ENCODE data around the gene UROC1.

The UROC1 gene

GRCh38 chr3:126555795-126556636, 38.4 kb upstream of the UROC1 start:
- TF ChIP-seq, protein P1, sequence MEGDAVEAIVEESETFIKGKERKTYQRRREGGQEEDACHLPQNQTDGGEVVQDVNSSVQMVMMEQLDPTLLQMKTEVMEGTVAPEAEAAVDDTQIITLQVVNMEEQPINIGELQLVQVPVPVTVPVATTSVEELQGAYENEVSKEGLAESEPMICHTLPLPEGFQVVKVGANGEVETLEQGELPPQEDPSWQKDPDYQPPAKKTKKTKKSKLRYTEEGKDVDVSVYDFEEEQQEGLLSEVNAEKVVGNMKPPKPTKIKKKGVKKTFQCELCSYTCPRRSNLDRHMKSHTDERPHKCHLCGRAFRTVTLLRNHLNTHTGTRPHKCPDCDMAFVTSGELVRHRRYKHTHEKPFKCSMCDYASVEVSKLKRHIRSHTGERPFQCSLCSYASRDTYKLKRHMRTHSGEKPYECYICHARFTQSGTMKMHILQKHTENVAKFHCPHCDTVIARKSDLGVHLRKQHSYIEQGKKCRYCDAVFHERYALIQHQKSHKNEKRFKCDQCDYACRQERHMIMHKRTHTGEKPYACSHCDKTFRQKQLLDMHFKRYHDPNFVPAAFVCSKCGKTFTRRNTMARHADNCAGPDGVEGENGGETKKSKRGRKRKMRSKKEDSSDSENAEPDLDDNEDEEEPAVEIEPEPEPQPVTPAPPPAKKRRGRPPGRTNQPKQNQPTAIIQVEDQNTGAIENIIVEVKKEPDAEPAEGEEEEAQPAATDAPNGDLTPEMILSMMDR (IDR thresholded peaks at IDR 0.05; ENCODE audit: low read depth, low read length) = no peak
- DNase-seq (ENCODE audit: low read depth in 2 of 2) = no peak
- H3K4me3 ChIP-seq (replicated peaks in 1 of 2; ENCODE audit: low read depth in 2 of 2, low read length in 2 of 2) = no peak overlapping the region

DNA sequence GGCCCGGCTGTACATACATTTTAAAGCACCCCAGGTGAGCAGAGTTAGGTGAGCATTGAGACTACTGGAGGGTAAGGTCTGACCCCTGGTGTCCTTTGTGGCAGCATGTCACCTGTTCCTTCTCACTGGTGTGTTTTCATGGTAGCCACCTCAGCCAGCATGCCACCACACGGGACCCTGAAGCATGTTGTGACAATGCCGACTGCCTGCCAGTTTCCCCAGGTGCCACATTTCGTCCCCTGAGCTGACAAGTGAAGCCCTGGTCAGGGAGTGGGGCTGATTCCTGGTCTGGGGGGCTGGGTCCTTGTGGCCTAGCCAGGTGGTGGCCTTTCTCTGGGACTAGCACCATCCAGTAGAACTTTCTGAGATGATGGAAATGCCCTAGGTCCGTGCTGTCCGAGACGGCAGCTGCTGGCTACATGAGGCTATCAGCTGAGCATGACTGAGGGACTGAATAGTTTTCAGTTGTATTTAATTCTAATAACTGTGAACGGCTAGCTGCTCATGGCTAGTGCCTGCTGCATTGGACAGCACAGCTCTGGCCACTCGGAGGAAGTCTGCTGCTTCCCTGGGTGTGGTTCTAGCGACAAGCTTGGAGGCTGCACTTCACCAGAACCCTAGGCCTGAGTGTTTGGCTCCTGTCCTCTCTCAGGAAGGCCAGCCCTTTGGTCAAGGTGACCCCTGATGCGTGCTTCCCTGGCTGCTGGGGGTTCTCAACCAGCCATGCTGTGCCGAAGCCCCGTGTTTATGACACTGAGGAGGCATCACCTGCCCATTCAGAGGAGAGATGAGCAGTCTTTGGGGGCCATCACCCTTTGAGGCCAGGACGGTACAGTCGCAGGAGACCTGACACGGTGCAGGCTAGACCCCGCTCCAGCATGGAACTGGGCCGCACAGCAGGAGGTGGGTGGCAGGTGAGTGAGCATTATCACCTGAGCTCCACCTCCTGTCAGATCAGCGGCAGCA, 37.3 kb upstream of the UROC1 start:
- TF ChIP-seq, protein P1 (IDR thresholded peaks at IDR 0.05; ENCODE audit: low read depth, low read length) = no peak
- no peak for DNase-seq (ENCODE audit: low read depth in 2 of 2)
- H3K4me3 ChIP-seq (replicated peaks in 1 of 2; ENCODE audit: low read depth in 2 of 2, low read length in 2 of 2) = no peak overlapping the region

DNA sequence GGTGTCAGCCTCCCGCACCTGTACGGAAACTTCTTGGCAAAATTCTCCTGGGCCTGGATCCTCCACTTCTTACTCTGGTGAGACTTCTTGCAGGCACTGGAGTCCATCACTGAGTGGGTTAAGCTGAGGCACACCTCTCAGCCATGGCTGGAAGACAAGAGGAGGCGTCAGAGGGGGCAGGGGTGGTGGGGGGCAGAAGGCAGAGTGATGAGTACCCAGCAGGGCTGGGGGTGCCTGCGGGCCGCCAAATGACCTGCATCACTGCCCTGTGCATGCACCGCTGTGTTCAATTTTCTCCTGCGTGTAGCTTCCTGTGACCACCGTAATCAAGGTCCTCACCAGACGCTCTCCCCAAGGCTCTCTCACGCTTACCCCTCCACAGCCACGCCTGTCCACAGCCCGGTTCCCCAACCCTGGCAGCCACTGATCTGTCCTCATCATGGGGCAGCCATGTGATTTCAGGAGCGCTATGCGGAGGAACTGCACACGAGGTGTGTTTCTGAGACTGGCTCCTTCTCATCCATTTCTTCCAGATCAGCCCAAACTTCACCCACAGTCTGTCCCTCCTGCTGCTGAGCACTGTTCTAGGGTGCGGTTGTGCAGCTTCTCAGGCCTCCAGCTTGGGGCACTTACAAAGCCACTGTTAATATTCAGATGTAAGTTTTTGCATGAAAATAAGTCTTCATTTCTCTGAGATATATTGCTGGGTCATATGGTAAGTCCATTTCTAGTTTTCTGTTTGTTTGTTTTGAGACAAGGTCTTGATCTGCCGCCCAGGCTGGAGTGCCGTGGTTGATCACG, 35.9 kb upstream of the UROC1 start:
- no peak overlapping the region for H3K4me3 ChIP-seq (replicated peaks in 1 of 2; ENCODE audit: low read depth in 2 of 2, low read length in 2 of 2)
- TF ChIP-seq, protein P1 (IDR thresholded peaks at IDR 0.05; ENCODE audit: low read depth, low read length) = no peak
- DNase-seq (ENCODE audit: low read depth in 2 of 2) = no peak

GRCh38 chr3:126552688-126553283, 35.2 kb upstream of the UROC1 start:
- H3K4me3 ChIP-seq (replicated peaks in 1 of 2; ENCODE audit: low read depth in 2 of 2, low read length in 2 of 2) = no peak overlapping the region
- no peak for DNase-seq (ENCODE audit: low read depth in 2 of 2)
- TF ChIP-seq, protein P1 (IDR thresholded peaks at IDR 0.05; ENCODE audit: low read depth, low read length) = no peak

- DNase-seq (ENCODE audit: low read depth in 2 of 2) = no peak
- TF ChIP-seq, protein P1 (IDR thresholded peaks at IDR 0.05; ENCODE audit: low read depth, low read length) = no peak
- no peak overlapping the region for H3K4me3 ChIP-seq (replicated peaks in 1 of 2; ENCODE audit: low read depth in 2 of 2, low read length in 2 of 2)
Measured at GRCh38 chr3:126551839-126552687, 34.5 kb upstream of the UROC1 start.
